Mammary epithelial cell (primary cell): Measurements from ENCODE around the gene SLC12A6.

ENCODE experiments used
- EZH2 ChIP-seq: IDR thresholded peaks from 2 replicates; pipeline ENCODE4 v1.6.1; 2012; ENCODE audit warnings: low read length, inconsistent platforms, borderline replicate concordance
- TF ChIP-seq, protein P1 (sequence below), 2 donors: IDR thresholded peaks in 1 of 2; conservative IDR thresholded peaks in 1 of 2; 2 replicates each; pipeline ENCODE4 v1.5.1; 2011 to 2012; ENCODE audit warnings: inconsistent platforms in 2 of 2, low read length in 2 of 2, mild to moderate bottlenecking in 2 of 2, control low read depth in 1 of 2, low read depth in 1 of 2; ENCODE audit not compliant: insufficient read depth in 1 of 2; ENCODE audit errors: extremely low read depth in 1 of 2

DNA sequence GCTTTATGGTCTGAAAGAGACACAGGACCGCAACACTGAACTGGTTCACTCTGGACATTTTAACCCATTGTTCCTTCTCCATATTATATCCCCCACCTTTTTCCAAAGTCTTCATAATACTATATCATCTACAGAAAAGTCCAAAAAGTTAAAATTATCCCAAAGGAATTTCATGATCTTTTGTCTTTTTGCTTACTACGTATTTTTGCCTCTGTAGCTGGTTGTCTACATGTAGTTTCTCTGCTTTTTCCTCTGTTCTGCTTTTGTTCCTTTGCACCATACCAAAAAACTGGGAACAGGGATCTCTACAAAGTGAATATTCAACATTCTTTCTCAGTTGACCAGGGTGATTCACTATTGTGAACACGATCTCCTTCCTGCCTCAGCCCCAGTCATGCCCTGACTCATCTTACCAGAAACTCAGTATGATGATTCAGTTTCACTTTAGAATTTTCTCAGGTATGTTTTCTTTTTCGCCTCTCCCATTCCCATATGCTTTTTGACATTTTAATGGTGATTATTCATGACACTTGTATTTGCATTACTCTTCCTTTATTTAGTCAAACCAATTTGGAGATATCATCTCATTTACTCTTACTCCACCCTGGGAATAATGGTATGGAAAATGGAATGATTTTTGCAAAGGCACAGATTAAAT, 98.3 kb downstream of the SLC12A6 start:
- TF ChIP-seq, protein P1, sequence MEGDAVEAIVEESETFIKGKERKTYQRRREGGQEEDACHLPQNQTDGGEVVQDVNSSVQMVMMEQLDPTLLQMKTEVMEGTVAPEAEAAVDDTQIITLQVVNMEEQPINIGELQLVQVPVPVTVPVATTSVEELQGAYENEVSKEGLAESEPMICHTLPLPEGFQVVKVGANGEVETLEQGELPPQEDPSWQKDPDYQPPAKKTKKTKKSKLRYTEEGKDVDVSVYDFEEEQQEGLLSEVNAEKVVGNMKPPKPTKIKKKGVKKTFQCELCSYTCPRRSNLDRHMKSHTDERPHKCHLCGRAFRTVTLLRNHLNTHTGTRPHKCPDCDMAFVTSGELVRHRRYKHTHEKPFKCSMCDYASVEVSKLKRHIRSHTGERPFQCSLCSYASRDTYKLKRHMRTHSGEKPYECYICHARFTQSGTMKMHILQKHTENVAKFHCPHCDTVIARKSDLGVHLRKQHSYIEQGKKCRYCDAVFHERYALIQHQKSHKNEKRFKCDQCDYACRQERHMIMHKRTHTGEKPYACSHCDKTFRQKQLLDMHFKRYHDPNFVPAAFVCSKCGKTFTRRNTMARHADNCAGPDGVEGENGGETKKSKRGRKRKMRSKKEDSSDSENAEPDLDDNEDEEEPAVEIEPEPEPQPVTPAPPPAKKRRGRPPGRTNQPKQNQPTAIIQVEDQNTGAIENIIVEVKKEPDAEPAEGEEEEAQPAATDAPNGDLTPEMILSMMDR (conservative IDR thresholded peaks at IDR 0.05 in 1 of 2, IDR thresholded peaks at IDR 0.05 in 1 of 2; ENCODE audit: extremely low read depth in 1 of 2, insufficient read depth in 1 of 2, low read depth in 1 of 2, low read length in 2 of 2) = no peak
- TF ChIP-seq EZH2 = no peak
